ENCODE measurements around the gene RTP5. TPM values are rescaled to one million over a fixed set of nuclear protein-coding genes. Genes with fewer than 3 reads are reported as not detected.

The RTP5 gene
- total and polyA plus RNA-seq, 3 donors from 2014 or later: 0.13 to 0.93 (median 0.47) TPM

DNA sequence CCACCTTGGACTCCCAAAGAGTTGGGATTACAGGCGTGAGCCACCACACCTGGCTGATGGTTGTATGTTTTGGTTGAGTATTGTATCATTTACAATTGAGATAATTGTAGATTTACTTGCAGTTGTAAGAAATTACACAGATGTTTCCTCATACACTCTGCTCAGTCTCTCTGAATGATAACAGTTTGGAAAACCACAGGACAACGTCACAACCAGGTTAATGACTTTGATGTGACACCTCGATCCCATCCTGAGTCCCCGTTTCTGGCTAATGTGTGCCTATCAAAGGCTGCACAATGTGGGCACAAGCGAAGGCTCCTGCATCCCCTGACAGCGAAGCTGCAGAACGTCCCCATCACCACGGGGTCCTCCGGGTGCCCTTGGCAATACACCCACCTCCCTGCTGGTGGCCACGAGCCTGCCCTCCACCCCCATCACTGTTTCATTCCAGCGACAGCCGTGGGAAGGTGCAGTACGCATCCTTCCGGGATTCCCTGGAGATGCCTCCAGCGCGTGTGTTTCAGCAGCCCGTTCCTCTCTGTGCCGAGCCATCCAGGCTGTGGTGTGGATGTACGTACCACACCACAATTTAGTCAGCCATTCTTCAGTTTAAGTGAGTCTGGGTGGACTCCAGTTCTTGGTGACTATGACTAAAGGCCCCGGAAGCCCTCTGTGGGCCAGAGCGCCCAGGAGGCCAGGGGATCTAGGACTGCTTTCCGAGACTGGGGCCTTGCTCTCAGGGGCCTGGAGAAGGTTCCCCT, 6.6 kb upstream of the RTP5 start:
- 77 to 78% methylated on average over 15 to 22 of the region's 22 CpGs for WGBS, 2 donors

DNA sequence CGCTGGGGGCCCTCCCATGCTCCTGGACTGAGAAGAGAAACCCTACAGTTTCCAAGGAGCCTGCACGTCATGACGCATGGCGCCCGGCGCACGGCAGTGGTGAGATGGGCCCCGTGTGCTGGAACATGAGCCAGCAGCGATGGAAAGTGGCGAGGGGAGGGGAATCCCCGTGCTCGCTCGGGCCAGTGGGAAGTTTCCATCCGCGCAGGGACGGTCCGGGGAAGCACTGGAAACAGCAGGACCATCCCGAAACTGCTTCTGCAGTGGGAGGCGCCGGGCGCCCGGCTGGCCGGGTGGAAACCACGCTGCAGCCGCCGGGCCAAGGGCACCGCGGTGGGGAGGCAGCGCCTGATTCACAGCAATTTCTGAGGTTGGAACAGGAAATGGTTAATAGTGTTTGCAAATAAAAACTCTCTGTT, 6.0 kb upstream of the RTP5 start:
- TF ChIP-seq, protein P1, sequence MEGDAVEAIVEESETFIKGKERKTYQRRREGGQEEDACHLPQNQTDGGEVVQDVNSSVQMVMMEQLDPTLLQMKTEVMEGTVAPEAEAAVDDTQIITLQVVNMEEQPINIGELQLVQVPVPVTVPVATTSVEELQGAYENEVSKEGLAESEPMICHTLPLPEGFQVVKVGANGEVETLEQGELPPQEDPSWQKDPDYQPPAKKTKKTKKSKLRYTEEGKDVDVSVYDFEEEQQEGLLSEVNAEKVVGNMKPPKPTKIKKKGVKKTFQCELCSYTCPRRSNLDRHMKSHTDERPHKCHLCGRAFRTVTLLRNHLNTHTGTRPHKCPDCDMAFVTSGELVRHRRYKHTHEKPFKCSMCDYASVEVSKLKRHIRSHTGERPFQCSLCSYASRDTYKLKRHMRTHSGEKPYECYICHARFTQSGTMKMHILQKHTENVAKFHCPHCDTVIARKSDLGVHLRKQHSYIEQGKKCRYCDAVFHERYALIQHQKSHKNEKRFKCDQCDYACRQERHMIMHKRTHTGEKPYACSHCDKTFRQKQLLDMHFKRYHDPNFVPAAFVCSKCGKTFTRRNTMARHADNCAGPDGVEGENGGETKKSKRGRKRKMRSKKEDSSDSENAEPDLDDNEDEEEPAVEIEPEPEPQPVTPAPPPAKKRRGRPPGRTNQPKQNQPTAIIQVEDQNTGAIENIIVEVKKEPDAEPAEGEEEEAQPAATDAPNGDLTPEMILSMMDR (IDR thresholded peaks at IDR 0.05): no peak
- WGBS, 2 donors: 19 to 25% methylated on average over 17 to 28 of the region's 29 CpGs
- Histone ChIP-seq H3K4me1 (peaks cover 26% of the 10 kb centered on the region), H3K27me3 (no peaks in the 10 kb centered on the region), H3K4me3 (no peak overlapping the region), H3K36me3 (ENCODE audit: low read depth, missing control alignments) (no peaks in the 10 kb centered on the region), H3K9me3 (no peaks in the 10 kb centered on the region), H3K27ac (no peak overlapping the region)
- intact Hi-C loops (cut with DNase I; ENCODE audit: low total_unique reads): no loop called here
- DNase-seq: peak; percentile 64

More for the DNA sequence above, 6.6 kb upstream of the RTP5 start:
- Histone ChIP-seq H3K36me3 (ENCODE audit: low read depth, missing control alignments) (no peaks in the 10 kb centered on the region), H3K9me3 (no peaks in the 10 kb centered on the region), H3K27me3 (no peaks in the 10 kb centered on the region), H3K4me3 (no peak overlapping the region), H3K4me1 (peaks cover 27% of the 10 kb centered on the region), H3K27ac (no peak overlapping the region)
- intact Hi-C loops (cut with DNase I; ENCODE audit: low total_unique reads): no loop called here
- no peak for DNase-seq
- TF ChIP-seq POLR2A (IDR thresholded peaks at IDR 0.05): no peak
- TF ChIP-seq, protein P1 (IDR thresholded peaks at IDR 0.05): no peak

DNA sequence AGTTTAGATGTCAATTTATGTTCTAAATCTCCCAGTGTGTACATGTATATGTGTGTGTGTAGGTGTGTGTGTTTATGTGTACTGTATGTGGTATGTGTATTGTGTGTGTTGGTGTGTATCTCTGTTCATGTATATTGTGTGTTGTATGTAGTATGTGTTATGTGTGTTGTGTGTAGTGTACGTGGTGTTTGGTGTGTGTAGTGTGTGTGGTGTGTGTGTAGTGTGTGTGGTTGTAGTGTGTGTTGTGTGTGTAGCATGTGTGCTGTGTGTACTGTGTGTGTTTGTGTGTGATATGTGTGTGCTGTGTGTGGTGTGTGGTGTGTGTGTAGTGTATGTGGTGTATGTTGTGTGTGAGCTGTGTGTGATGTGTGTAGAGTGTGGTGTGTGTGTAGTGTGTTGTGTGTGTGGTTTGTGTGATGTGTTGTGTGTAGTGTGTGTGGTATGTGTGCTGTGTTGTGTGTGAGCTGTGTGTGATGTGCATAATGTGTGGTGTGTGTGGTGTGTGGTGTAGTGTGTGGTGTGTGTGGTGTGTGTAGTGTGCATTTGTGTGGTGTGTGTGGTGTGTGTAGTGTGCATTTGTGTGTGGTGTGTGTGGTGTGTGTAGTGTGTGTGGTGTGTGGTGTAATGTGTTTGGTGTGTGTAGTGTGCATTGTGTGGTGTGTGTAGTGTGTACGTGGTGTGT, 5.2 kb upstream of the RTP5 start:
- TF ChIP-seq, protein P1 (IDR thresholded peaks at IDR 0.05): no peak
- TF ChIP-seq POLR2A (IDR thresholded peaks at IDR 0.05): no peak
- no peak for DNase-seq
- Histone ChIP-seq H3K4me3 (no peak overlapping the region), H3K36me3 (ENCODE audit: low read depth, missing control alignments) (no peaks in the 10 kb centered on the region), H3K27ac (no peak overlapping the region), H3K9me3 (no peaks in the 10 kb centered on the region), H3K4me1 (peaks cover 19% of the 10 kb centered on the region), H3K27me3 (no peaks in the 10 kb centered on the region)
- 72 to 81% methylated on average over 2 of the region's 2 CpGs for WGBS, 2 donors
- intact Hi-C loops (cut with DNase I; ENCODE audit: low total_unique reads): no loop called here

DNA sequence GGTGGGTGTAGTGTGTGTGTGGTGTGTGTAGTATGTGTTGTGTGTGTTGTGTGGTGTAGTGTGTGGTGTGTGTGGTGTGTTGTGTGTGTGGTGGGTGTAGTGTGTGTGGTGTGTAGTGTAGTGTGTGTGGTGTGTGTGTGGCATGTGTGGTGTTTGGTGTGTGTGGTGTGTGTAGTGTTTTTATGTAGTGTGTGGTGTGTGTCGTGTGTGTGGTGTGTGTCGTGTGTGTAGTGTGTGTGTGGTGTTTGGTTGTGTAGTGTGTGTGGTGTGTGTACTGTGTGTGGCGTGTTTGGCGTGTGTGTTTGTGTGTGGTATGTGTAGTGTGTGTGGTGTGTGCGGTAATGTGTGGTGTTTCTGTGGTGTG, 4.7 kb upstream of the RTP5 start:
- TF ChIP-seq, protein P1 (IDR thresholded peaks at IDR 0.05): no peak
- no peak for TF ChIP-seq POLR2A (IDR thresholded peaks at IDR 0.05)
- Histone ChIP-seq H3K27me3 (no peaks in the 10 kb centered on the region), H3K36me3 (ENCODE audit: low read depth, missing control alignments) (no peaks in the 10 kb centered on the region), H3K9me3 (no peaks in the 10 kb centered on the region), H3K4me3 (no peak overlapping the region), H3K4me1 (peaks cover 14% of the 10 kb centered on the region), H3K27ac (no peak overlapping the region)
- DNase-seq: no peak
- intact Hi-C loops (cut with DNase I; ENCODE audit: low total_unique reads): no loop called here
- 79 to 81% methylated on average over 5 of the region's 5 CpGs for WGBS, 2 donors
